HG02763 (cell line): Measurements from ENCODE around the gene SEMA7A.

Source experiments
- ATAC-seq: cut with Tn5 transposase; IDR thresholded peaks from one replicate; pipeline ENCODE4 v1.9.1; 2021; ENCODE audit warnings: mild to moderate bottlenecking, moderate library complexity; ENCODE audit not compliant: unreplicated experiment

Gene SEMA7A

DNA sequence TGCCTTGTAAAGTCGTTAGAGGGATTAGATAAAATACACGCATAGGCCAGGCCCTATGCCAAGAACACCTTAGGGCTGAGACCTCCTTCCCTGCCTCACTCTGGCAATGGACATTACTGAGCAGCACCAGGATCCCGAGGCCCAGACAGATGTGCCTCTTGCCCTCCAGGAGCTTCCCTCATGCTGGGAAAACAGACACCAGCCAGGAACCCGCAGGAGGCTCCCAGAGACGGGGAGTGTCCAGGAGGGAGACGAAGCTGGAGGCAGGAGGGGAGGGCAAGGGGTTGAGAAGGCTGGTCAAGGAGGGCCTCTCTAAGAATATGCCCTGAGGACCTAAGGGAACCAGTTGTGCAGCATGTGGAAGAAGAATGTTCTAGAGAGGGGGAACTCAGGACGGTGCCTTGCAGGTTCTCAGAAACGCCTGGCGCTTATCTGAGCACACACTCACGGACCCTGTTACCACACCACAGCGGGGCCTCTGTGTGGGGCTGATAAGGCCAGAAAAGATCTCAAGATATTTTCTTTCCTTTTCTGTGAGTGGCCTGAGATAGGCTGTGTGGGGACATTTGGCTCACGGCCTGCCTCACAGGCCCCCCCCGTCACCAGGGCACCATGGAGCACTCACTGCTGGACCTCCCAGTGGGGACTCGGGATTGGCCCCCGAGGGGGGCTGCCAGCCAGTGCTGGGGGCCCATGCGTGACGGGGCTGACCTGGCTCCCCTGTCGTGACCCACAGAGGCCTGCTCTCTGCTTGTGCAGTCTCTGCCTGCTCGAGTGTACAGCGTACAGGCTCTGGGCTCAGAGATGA is 44.3 kb downstream of the SEMA7A start:
- ATAC-seq = no peak

DNA sequence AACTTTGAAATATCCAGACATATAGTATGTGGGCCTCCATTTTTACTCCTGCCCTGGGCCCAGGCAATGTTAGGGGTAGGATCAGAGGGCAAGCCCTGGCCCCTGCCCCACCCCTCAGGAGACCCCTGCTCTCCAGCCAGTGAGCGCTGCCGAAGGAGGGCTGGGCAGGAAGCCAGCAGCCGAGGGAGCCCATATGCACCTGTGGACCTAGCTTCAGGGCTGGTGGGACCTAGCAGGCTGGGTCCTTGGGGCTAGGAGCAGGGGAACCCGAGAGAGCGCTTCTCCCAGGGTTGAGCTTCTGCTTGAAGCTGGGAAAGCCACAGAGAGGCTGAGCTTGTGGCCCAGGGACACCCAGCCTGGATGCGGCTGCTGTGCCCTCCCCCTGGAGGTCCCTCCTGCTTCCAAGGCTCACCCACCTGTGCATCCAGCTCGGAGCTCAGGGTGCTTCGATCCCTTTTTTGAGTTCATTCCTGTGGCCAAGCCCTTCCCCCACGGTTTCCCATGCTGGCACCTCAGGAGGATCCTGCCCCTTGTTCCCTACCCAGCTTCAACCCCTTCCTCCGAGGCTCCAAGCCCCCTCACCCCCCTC is 45.3 kb downstream of the SEMA7A start:
- no peak for ATAC-seq

DNA sequence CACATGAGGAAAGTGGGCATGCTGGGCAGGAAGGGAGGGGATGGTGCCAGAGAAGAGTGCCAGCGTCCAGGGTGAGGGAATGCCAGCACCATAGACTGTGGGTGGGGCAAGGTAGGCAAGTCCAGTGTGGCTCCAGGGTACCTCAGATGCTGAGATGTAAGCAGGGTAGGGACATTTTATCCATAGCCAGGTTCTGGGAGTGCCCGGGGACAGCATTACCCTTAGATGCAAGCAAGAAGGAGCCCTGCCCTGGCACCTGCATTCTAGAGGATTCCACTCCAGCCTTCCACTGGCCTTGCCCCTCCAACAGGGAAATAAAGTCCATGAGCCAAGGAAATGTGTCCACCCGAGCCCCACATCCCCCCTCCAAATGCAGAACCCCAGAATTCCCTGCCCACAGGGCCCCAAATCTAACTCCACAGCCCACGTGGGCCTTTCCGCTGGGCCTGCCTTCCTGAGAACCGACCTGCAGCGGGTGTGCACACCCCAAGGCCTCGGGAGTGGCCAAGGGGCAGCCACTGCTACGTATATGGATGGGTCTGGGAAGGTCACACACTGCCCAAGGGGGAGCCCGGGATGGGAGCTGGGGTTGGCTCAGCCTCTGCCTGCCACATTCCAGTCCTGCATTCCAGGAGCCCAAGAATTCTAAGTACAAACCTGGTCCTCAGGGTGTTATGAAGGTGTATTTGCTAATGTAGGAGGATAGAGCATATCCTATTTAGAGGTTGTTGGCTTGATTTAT is 46.0 kb downstream of the SEMA7A start:
- no peak for ATAC-seq

DNA sequence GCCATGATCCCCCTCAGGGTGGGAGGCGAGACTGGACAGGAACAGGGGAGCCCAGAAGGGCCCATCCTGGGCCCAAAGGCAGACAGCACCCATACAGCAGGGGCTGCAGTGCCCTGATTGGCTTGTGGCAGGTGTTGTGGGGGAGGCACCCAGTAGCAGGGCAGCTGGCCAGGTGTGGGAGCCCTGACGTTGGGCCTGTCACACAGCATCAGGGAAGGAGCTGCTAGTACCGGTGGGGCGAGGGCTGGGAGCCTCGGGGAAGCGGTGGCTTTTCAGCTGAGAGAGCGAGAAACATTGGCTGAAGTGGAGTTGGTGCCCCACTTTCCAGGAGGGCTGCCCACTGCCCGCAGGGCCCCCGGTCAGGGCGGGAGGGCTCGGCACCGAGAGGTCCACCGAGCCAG is 46.6 kb downstream of the SEMA7A start:
- ATAC-seq = no peak

DNA sequence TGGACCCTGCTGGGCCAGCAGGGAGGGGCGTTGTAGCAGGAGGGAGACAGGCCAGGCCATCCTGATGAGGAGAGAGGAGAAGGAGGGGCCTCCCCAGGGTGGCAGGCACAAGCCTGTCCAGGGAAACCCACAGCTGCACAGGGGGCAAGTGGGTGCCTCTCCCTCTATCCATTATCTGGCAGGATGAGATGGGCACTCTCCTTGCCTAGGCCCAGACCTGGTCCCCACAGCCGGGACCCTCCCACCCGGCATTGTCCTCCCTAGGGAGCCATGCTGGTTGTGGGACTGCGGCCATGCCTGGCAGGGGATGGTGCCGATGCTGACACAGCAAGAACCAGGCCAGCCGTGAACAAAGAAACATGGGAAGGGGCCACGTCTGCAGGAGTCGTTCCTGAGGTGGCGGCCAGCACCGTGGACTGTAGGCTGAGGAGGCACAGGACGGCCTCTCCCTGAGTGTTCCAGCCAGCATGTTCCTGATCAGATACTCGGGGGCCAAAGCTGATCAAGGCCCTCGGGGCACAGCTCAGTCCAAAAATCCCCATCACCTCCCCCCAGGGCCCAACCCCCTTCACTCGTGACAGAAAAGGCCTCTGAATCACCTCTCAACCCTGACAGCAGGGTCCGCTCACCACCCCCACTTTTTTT is 47.1 kb downstream of the SEMA7A start:
- ATAC-seq = no peak

DNA sequence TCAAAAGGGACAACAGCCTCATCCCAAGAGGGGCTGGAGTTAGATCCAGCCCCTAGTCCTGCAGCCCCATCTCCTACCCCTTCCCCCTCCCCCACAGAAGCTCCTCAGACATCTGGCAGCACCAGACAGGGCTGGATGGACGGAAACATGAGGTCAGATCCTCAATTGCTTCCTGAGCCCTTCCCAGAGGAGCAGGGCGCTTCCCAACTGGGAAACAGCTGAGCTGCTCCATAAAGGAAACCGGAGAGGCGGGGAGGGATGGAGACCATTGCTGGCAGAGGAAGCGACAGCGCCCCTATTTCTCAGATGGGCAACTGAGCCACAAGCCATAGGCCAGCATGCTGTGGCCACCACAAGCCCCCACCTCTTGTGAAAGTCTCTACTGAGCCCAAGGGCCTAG is 48.0 kb downstream of the SEMA7A start:
- no peak for ATAC-seq

DNA sequence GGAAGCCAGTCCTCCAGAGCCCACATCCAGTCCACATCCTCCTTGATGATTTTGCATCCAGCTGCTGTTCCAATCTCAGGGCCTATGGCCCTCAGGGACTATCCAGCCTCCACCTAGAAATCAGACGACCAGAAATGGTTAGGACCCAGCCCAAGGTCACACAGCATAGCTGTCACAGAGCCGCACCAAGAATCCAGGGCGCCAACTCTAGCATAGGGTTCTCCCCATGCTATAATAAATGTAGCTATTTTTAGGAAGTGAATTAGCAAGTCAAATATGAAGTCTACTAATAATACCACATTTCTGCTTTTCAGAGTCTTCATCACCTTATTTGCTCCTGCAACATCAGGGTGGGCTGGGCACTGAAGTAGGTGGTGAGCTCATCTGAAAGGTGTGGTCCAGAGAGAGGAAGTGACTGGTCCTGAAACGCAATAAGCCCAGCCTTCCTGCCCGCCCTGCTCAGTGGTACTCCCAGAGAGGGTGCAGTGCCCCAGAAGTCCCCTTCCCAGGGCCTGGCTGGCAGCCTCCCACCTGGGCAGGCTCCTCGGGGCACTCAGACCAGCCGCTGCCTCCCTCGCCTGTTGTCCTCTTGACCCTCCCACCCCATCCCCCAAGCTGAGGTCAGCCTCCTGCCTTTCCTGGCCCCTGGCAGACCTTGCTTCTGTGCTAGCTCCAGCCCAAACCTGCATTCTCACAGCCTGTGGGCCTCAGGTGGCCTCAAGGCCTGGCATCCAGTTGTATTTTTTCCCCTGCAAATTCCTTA is 48.7 kb downstream of the SEMA7A start:
- ATAC-seq = peak; percentile 54

DNA sequence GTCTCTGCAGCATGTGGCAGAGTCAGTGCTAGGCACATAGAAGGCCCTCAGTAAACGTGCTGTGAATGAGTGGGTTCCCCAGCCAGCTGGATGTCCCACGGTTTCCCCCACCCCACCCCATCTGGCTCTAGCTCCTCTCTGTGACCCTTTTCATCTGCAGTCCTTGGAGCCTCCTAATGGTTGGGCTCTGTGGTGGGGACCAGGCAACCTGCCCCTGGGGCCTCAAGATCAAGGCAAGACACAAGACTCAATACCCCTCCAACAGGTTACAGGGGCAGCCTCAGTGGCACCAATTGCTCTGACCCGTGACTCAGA is 49.2 kb downstream of the SEMA7A start:
- ATAC-seq = no peak

DNA sequence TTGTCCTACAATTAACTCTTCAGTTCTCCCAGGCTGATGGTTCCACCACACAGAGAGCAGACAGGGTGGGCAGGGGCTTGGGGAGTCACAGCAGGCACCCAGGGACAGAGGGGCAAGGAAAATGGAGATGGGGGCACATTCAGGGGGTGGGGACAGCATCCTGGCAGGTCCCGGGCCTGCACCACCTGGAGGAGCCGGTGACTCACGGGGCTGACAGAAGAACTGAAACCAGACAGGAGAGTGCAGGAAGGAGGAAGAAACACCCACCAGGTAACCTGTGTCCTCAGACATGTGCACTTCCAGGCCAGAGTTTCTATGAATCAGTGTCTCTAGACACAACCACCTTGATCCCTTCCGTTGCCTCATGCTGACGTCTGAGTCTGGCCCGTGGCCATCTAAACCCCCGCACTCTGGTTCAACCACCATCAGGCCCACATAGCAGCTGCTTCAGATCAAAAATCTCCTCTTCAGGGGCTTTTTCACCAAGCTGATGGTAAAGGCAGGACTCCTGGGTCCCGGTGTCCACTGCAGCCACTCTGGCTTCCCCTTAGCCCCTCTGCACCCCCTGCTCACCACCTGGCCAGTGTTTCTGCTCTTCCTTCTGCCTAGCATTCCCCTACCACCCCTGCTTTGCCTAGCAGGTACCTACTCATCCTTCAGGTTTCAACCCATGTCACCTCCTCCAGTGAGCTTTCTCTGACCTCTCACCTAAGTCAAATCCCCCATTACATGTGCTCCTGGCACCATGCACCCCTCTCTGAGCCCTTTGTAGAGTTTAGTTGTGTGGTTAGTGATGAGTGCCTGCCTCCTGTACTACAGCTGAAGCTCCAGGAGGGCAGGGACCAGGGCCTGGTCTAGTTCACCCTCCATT is 49.8 kb downstream of the SEMA7A start:
- ATAC-seq = peak; percentile 40

DNA sequence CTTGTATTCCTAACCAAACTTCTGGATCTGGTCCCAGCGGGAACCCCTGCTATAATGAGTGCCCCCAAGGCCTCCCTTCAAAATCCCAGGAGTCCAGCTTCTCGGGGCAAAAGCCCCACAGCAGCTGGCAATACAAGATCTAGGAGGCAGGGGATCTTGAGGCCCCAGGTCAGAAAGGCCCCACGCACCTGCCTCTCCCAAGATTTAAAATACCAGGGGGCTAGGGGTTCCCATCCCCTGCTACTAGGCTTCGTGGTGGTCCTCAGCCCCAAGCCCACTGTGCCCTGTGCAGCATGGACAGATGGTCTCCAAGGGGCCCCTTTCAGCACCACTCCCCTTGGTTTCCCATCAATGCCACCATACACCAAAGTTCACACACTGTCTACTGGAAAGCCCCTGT is 50.5 kb downstream of the SEMA7A start:
- ATAC-seq = peak; percentile 2

DNA sequence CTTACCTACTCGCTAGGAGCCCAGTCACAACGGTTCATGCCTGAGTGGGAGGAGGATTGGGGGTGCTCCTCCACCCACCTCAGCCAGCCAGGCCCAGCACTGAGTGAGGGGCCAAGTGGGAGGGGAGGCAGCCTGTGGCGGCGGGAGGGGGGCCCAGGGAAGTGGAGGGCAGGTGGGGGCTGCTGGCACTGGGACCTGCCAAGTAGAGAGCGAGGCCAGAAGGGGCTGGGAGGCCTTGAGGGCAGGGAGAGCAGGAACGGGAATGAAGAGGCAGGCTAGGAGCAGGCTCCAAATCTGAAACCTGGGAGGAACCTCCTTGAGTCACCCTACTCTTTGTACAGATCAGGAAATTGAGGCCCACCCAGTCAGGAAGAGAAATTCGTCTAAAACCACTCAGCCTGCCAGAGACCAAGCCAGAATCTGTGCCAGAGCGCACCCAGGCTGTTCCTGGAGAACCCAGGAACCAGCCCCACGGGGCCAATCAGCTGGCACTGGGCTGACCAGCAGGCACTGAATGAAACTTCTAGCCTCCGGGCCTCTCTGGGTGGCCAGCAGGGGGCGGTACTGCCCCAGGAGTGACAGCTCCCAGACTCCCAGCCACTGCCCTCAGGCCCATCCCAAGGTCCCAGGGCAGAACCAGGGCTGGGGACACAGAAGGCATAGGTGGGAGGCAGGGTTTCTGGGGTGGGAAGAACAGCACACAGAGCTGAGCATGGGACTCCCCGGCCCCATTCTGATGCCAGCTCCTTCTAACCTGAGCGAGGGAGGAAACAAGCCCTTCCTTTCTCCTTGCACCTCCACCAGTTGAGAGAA is 51.5 kb downstream of the SEMA7A start:
- no peak for ATAC-seq

DNA sequence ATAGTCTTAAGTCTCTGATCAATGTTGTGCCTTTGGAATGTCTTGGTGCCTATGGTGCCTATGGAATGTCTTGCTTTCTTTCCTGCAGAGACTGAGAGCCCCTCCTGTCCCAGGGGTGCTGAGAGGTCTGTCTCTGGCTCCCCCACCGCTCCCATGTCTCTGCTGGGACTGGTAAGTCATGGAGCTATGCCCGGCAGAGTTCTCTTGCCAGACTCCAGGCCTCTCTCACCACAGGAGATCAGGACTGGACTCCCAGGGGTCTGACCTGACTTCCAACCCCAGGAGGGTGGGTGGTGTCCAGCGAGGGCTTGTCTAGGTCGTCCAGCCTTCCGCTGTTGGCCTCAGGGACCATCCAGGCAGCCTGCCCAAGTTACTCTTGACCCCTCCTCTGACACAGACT is 52.3 kb downstream of the SEMA7A start:
- ATAC-seq = no peak

DNA sequence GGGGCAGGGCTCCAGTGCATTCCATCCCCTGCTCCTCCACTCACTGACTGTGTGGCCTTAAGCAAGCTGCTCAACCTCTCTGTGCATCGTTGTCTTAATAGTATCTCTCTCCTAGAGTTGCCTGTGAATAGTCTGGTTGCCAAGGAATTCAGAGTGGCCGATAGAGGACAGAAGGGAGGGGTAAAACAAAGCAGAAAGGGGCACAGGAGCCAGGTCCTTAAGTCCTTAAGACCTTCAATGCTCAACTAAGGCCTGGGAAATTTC is 52.6 kb downstream of the SEMA7A start:
- ATAC-seq = no peak

DNA sequence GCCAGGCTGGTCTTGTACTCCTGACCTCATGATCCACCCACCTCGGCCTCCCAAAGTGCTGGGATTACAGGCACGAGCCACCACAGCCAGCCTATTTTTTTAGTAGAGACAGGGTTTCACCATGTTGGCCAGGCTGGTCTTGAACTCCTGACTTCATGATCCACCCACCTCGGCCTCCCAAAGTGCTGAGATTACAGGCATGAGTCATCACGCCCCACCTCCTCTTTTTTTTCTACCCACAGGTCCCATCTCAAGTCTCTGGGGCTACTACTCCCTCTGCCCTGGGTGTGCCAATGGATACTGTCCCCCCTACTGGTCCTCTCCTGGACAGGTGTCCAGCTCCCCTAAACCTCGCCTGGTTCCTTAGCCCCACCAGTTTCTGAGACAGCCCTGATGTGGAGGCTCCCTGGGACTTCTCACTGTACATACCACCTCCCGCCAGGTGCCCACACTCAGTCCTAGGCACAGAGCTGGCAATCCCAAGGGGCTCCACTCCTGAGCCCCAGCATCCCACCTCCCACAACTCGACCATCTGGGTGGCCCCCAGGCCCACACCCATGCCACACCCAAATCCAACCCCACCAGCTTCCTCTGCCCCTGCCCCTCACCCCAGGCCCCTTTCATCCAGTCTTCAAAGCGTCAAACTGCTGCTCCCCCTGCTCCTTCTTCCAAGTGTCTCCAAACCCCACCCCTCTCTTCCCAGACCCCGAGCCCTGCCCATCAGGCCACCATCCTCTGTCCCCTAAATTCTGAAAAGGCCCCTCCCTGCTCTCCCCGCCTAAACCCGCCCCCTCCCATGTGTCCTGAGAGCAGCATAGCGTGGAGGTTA is 53.2 kb downstream of the SEMA7A start:
- no peak for ATAC-seq

DNA sequence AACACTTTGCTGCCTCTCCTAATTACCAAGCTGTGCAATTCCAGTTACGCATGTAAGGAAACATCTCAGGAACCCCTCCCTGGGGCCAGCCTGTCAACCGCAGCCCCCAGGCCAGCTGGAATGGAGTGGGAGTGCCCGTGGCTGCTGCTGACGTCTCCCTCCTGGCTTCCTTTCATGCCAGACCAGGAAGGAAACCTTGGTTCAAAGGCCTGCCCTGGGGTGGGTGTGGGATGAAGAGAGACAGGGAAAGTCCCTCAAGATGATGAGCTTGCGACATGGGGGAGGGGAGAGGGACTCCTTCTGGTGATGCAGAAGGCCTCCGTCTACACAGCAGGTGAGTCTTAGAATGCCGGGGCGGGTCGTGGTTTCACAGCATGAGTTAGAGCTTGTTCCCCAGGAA is 54.9 kb downstream of the SEMA7A start:
- ATAC-seq = no peak

DNA sequence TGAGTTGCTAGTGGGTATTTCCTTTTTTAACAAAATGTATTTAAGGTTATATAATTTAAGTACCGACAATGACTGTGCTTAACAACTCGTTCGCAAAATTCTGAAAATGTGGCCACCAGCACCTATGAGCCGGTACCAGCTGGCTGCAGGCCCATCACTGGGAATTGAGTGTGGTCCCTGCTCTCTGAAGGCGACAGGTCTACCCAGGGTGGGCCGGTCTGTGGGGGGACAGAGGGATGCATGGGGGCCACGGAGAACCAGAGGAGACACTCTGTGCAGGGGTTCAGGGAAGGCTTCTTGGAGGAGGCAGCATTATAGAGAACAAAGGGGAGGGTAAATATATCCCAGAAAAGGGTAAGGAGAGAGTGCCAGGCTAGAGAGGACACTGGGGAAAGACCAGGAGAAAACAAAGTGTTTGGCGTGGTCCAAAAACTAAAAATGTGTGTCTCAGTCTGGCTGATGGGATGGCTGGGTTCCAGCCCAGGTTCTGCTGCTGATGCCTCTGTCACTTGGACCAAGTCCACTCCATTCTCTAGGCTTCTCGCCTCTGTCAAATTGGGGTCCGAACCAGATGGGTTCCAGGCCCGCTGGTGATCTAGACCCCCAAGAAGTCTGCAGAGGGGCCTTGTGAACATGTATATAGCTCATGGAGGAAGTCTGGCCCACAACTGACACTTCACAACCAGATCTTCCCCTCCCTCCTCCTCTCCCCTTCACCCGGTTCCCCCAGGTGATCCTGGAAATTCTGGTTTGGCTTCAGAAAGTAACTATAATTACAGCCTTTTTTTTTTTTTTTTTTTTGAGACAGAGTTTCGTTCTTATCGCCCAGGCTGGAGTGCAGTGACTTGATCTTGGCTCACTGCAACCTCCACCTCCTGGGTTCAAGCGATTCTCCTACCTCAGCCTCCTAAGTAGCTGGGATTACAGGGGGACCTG is 55.7 kb downstream of the SEMA7A start:
- ATAC-seq = no peak

DNA sequence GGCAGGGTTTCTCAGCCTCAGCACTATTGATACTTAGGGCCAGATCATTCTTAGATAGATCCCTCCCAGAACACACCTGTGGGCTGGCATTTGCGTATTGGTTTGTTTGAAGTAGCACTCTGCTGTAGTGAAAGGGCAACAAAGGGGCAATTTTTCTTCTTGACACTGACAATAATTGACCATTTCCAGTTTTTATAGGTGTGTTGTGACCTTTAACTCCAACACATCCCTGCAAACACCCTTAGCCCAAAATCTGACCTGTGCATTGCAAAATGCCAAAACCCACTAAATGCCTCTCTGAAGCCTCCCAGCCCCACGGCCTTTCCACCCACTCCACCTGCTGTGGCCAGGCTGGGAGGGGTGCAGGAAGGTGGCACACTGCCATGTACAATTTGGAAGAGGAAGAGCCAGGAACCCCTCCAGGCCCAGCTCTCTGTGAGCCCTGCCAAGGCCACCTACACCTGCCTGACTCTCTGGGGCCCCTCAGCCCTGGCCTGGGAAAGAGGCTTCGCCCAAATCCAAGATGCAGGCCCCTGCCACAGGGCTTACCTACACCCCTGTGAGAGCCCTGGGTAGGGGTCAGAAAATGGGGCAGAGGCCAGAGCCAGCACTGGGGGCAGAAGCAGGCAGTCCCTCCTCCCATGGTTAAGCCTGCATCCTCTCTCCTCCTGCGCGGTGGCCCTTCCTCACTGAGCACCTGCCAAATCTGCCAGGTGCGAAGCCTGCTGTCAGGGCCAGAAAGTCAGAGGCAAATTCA is 56.8 kb downstream of the SEMA7A start:
- ATAC-seq = no peak
